AG04450 (cell line): ENCODE measurements around the gene UTF1. TPM values are rescaled to one million over a fixed set of nuclear protein-coding genes. Genes with fewer than 3 reads are reported as not detected.

Source experiments
- CTCF ChIA-PET: fragments of 300-600, 350-600 bp; formaldehyde crosslinking; extraction: SDS; loops from one replicate; lab custom pipeline; 2022; ENCODE audit warnings: antibody characterized with exemption, inconsistent platforms; lab: Charles Lee
- POLR2A ChIA-PET: fragments of 350-600 bp; formaldehyde crosslinking; extraction: SDS; loops from one replicate; lab custom pipeline; 2021; ENCODE audit warnings: antibody characterized with exemption, inconsistent platforms; lab: Yijun Ruan, JAX
- DNase-seq: peaks from one replicate; pipeline ENCODE4 v3.0.0-alpha.2; 2011; ENCODE audit warnings: low read depth, low spot score
- H3K27ac ChIP-seq: one replicate; pipeline ENCODE4 v1.5.1; 2012; ENCODE audit warnings: low read depth, low read length, control low read depth
- H3K27me3 ChIP-seq: one replicate; pipeline ENCODE4 v1.6.0; 2012; ENCODE audit warnings: low read length; ENCODE audit not compliant: control insufficient read depth, insufficient read depth
- H3K4me3 ChIP-seq: 2 replicates; pipeline ENCODE4 v1.5.1; 2011; ENCODE audit warnings: mild to moderate bottlenecking, low read depth, low read length, control low read depth
- H3K9me3 ChIP-seq: 2 replicates; pipeline ENCODE4 v1.5.1; 2012; ENCODE audit warnings: low read length; ENCODE audit not compliant: control insufficient read depth, insufficient read depth
- CTCF ChIP-seq: IDR thresholded peaks from 2 replicates; pipeline ENCODE4 v1.5.1; 2011; ENCODE audit warnings: low read depth, low read length, control low read depth, inconsistent platforms
- polyA plus RNA-seq: library from polyadenylated mRNA; depleted of rRNA; stranded (reverse); fragments of >200 nt; gene quantifications from 2 replicates; pipeline ENCODE4 v1.2.3, GENCODE V29; 2011

UTF1 gene
- polyA plus RNA-seq, 1 experiment, result not detected

GRCh38 chr10:133224076-133224475 lies 5.9 kb upstream of the UTF1 start:
- peaks cover 20% of the 10 kb centered on the region; the same call in 1 of the 2 replicates for H3K9me3 ChIP-seq
- ChIA-PET CTCF (no interaction called here), POLR2A (no interaction called here)
- no peak for TF ChIP-seq CTCF
- no peak for DNase-seq
- no peak overlapping the region for H3K4me3 ChIP-seq
- no peak overlapping the region for H3K27ac ChIP-seq
- peaks cover 14% of the 10 kb centered on the region for H3K27me3 ChIP-seq

- POLR2A ChIA-PET, result no interaction called here
- Histone ChIP-seq H3K27me3 (peaks cover 20% of the 10 kb centered on the region), H3K4me3 (no peak overlapping the region), H3K9me3 (peaks cover 12% of the 10 kb centered on the region; the same call in 1 of the 2 replicates), H3K27ac (no peak overlapping the region)
- CTCF ChIA-PET, result no interaction called here
- no peak for TF ChIP-seq CTCF
- DNase-seq, result no peak
These were observed 5.2 kb upstream of the UTF1 start for GRCh38 chr10:133224756-133225372.

- no peak for TF ChIP-seq CTCF
- peaks cover 12% of the 10 kb centered on the region; the same call in 1 of the 2 replicates for H3K9me3 ChIP-seq
- no peak overlapping the region for H3K4me3 ChIP-seq
- CTCF ChIA-PET, result no interaction called here
- H3K27ac ChIP-seq, result no peak overlapping the region
- POLR2A ChIA-PET, result no interaction called here
- H3K27me3 ChIP-seq, result peaks cover 20% of the 10 kb centered on the region
- DNase-seq, result no peak
These were observed 4.3 kb upstream of the UTF1 start for GRCh38 chr10:133225707-133226191.

GRCh38 chr10:133226251-133226808 lies 3.7 kb upstream of the UTF1 start:
- TF ChIP-seq CTCF, result no peak
- no peak overlapping the region for H3K27ac ChIP-seq
- peaks cover 8% of the 10 kb centered on the region; the same call in 1 of the 2 replicates for H3K9me3 ChIP-seq
- CTCF ChIA-PET, result no interaction called here
- no peak for DNase-seq
- no peak overlapping the region for H3K4me3 ChIP-seq
- H3K27me3 ChIP-seq, result peaks cover 22% of the 10 kb centered on the region
- POLR2A ChIA-PET, result no interaction called here

GRCh38 chr10:133227256-133227655 lies 2.8 kb upstream of the UTF1 start:
- no peak for DNase-seq
- no peak for TF ChIP-seq CTCF
- H3K9me3 ChIP-seq, result peaks cover 4% of the 10 kb centered on the region; the same call in 1 of the 2 replicates
- CTCF ChIA-PET, result no interaction called here
- no peak overlapping the region for H3K4me3 ChIP-seq
- POLR2A ChIA-PET, result no interaction called here
- H3K27me3 ChIP-seq, result peaks cover 29% of the 10 kb centered on the region
- H3K27ac ChIP-seq, result no peak overlapping the region
